ENCODE measurements around the gene FUT7.

FUT7 gene

GRCh38 chr9:137013571-137013940, 18.3 kb downstream of the FUT7 start:
- H3K9me3 ChIP-seq, result no peaks in the 10 kb centered on the region
- H3K27me3 ChIP-seq, result no peaks in the 10 kb centered on the region
- no peak for DNase-seq
- TF ChIP-seq, protein P1, sequence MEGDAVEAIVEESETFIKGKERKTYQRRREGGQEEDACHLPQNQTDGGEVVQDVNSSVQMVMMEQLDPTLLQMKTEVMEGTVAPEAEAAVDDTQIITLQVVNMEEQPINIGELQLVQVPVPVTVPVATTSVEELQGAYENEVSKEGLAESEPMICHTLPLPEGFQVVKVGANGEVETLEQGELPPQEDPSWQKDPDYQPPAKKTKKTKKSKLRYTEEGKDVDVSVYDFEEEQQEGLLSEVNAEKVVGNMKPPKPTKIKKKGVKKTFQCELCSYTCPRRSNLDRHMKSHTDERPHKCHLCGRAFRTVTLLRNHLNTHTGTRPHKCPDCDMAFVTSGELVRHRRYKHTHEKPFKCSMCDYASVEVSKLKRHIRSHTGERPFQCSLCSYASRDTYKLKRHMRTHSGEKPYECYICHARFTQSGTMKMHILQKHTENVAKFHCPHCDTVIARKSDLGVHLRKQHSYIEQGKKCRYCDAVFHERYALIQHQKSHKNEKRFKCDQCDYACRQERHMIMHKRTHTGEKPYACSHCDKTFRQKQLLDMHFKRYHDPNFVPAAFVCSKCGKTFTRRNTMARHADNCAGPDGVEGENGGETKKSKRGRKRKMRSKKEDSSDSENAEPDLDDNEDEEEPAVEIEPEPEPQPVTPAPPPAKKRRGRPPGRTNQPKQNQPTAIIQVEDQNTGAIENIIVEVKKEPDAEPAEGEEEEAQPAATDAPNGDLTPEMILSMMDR (IDR thresholded peaks at IDR 0.05; ENCODE audit: low read depth, low read length), result no peak
- H3K36me3 ChIP-seq, result peaks cover 33% of the 10 kb centered on the region
- H3K4me3 ChIP-seq (ENCODE audit: low read depth, low read length), result no peak overlapping the region
- no peaks in the 10 kb centered on the region for H3K4me1 ChIP-seq

DNA sequence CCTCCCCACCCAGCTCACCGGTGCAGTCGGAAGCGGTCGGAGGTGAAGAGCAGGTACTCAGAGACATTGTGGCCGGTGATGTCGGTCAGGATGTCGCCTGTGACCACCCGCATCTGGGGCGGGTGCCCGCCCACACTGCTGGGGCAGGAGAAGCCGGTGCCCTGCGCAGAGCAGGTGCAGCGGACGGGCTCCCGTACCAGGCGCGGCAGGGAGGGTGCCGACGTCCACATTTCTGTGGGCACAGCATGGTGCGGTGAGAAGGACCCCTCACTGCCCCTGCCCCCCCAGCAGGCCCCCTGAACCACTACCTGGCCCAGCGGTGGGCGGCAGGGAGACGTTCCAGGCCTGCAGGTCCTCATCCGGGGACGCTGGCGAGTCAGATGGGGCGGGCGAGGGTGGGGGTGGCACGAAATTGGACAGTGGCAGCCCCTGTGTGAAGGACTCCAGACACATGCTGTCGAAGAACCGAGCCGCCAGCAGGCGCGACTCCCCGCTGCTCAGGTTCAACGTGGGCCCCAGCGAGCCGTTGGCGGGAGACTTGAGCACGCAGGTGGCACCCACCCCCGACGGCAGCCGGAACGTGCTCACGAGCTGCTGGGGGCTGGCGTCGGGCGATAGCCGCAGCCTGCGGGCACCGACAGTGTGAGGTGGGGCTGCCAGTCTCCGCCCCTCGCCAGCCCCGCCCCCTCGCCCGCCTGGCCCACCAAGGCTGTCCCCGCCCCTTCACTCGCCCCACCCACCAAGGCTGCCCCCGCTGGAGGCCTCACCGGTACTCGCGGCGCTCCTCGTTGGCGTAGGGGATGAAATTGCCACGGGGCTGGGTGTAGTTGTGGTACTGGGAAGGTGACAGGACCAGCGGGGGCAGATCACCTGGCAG, 19.0 kb downstream of the FUT7 start:
- TF ChIP-seq, protein P1 (IDR thresholded peaks at IDR 0.05; ENCODE audit: low read depth, low read length), result no peak
- Histone ChIP-seq H3K4me3 (ENCODE audit: low read depth, low read length) (no peak overlapping the region), H3K9me3 (no peaks in the 10 kb centered on the region), H3K4me1 (no peaks in the 10 kb centered on the region), H3K36me3 (peaks cover 33% of the 10 kb centered on the region), H3K27me3 (no peaks in the 10 kb centered on the region)
- DNase-seq, result no peak

DNA sequence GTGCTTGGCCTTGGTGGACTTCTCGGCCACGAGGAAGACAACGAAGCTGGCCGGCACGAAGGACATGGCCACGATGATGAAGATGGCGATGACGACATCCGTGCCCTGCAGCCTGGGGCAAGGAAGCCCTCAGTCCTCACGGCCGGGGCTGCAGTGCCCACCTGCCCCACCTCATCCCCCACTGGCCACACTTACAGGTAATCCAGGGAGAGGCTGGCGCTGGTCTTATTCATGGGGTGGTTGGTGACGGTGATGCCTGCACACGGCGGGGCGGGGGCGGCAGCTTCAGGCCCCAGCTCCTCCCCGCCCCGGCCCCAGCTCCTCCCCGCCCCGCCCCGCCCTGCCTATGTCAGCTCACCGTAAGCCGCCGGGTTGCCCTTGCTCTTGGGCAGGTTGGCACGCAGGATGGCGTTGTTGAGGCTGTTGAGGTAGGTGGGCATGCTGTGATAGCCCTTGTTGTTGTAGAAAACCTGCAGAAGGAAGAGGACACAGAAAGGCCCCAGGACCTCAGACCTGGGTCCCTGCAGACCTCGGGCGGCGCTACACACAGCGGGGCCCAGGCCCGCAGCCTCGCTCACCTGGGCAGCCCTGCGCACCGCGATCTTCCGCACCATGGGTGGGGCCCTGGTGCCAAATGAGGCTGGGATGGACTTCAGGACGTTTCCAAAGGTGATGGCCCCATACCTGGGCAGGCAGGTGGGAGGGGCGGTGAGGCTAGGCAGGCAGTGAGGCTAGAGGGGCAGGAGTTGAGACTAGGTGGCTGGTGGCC, 19.8 kb downstream of the FUT7 start:
- peaks cover 27% of the 10 kb centered on the region for H3K36me3 ChIP-seq
- no peak for DNase-seq
- no peaks in the 10 kb centered on the region for H3K9me3 ChIP-seq
- H3K4me1 ChIP-seq, result no peaks in the 10 kb centered on the region
- H3K4me3 ChIP-seq (ENCODE audit: low read depth, low read length), result no peak overlapping the region
- TF ChIP-seq, protein P1 (IDR thresholded peaks at IDR 0.05; ENCODE audit: low read depth, low read length), result no peak
- H3K27me3 ChIP-seq, result no peaks in the 10 kb centered on the region

GRCh38 chr9:137011156-137011555, 20.7 kb downstream of the FUT7 start:
- no peaks in the 10 kb centered on the region for H3K27me3 ChIP-seq
- TF ChIP-seq, protein P1 (IDR thresholded peaks at IDR 0.05; ENCODE audit: low read depth, low read length), result no peak
- H3K36me3 ChIP-seq, result peaks cover 19% of the 10 kb centered on the region
- no peak overlapping the region for H3K4me3 ChIP-seq (ENCODE audit: low read depth, low read length)
- no peaks in the 10 kb centered on the region for H3K9me3 ChIP-seq
- H3K4me1 ChIP-seq, result no peaks in the 10 kb centered on the region
- DNase-seq, result no peak

GRCh38 chr9:137009938-137010732, 21.8 kb downstream of the FUT7 start:
- no peaks in the 10 kb centered on the region for H3K27me3 ChIP-seq
- TF ChIP-seq, protein P1 (IDR thresholded peaks at IDR 0.05; ENCODE audit: low read depth, low read length), result no peak
- no peaks in the 10 kb centered on the region for H3K9me3 ChIP-seq
- H3K4me1 ChIP-seq, result no peaks in the 10 kb centered on the region
- DNase-seq, result no peak
- H3K4me3 ChIP-seq (ENCODE audit: low read depth, low read length), result no peak overlapping the region
- peaks cover 15% of the 10 kb centered on the region for H3K36me3 ChIP-seq
